ENCODE measurements around the gene SLC35E2B.
"Not testable (repeated sequence)": the region's sequence is repeated elsewhere in the genome, so short reads cannot be mapped to it uniquely, and the experiment has no call there.

- TF ChIP-seq EZH2 (IDR thresholded peaks at IDR 0.05; ENCODE audit: borderline replicate concordance, low read length); CTCF (IDR thresholded peaks at IDR 0.05; ENCODE audit: low read length): not testable (repeated sequence)
Observed at GRCh38 chr1:1692324-1692713, 276 bp downstream of the SLC35E2B start.
